H9 (cell line): ENCODE measurements around the gene L1CAM. TPM values are rescaled to one million over a fixed set of nuclear protein-coding genes. Genes with fewer than 3 reads are reported as not detected.

Experiments used
- DNase-seq: peaks from one replicate; pipeline ENCODE4 v3.0.0-alpha.2; 2017
- H2AFZ ChIP-seq: one replicate; pipeline ENCODE4 v1.6.1; 2013; ENCODE audit warnings: mild to moderate bottlenecking, low read length, control low read depth, moderate library complexity
- H2AK5ac ChIP-seq: 2 replicates; pipeline ENCODE4 v1.6.1; 2013; ENCODE audit warnings: low read length, control low read depth, mixed read lengths; ENCODE audit not compliant: insufficient read length
- H2BK120ac ChIP-seq: one replicate; pipeline ENCODE4 v1.6.1; 2013; ENCODE audit warnings: low read depth, mild to moderate bottlenecking, low read length, control low read depth, inconsistent platforms; ENCODE audit not compliant: poor library complexity, severe bottlenecking
- H2BK12ac ChIP-seq: 2 replicates; pipeline ENCODE4 v1.6.1; 2013; ENCODE audit warnings: low read length, control low read depth, mixed read lengths, low read depth; ENCODE audit not compliant: insufficient read length
- H2BK15ac ChIP-seq: 2 replicates; pipeline ENCODE4 v1.6.1; 2013; ENCODE audit warnings: low read depth, low read length, control low read depth
- H2BK20ac ChIP-seq: one replicate; pipeline ENCODE4 v1.6.1; 2013; ENCODE audit warnings: low read depth, mild to moderate bottlenecking, low read length, control low read depth, inconsistent platforms; ENCODE audit not compliant: poor library complexity, severe bottlenecking
- H2BK5ac ChIP-seq: 2 replicates; pipeline ENCODE4 v1.6.1; 2013; ENCODE audit warnings: low read length, control low read depth, mixed read lengths; ENCODE audit not compliant: insufficient read length
- H3K14ac ChIP-seq: 2 replicates; pipeline ENCODE4 v1.6.1; 2013; ENCODE audit warnings: low read length, control low read depth; ENCODE audit not compliant: insufficient read depth
- H3K18ac ChIP-seq: 2 replicates; pipeline ENCODE4 v1.6.1; 2013; ENCODE audit warnings: low read depth, mild to moderate bottlenecking, mixed read lengths, low read length, control low read depth; ENCODE audit not compliant: insufficient read length
- H3K23ac ChIP-seq: 2 replicates; pipeline ENCODE4 v1.6.1; 2013; ENCODE audit warnings: low read length, control low read depth, mixed read lengths, low read depth; ENCODE audit not compliant: insufficient read length
- H3K23me2 ChIP-seq: 2 replicates; pipeline ENCODE4 v1.6.1; 2013; ENCODE audit warnings: low read depth, mild to moderate bottlenecking, mixed read lengths, low read length, control low read depth; ENCODE audit not compliant: insufficient read length, poor library complexity, severe bottlenecking
- H3K27ac ChIP-seq: 2 replicates; pipeline ENCODE4 v1.5.1; 2013; ENCODE audit warnings: low read length, control low read depth, mixed read lengths, low read depth; ENCODE audit not compliant: insufficient read length
- H3K27me3 ChIP-seq: 2 replicates; pipeline ENCODE4 v1.6.1; 2013; ENCODE audit warnings: low read length, control low read depth, inconsistent platforms; ENCODE audit not compliant: insufficient read depth
- H3K4ac ChIP-seq: 2 replicates; pipeline ENCODE4 v1.6.1; 2013; ENCODE audit warnings: low read depth, mild to moderate bottlenecking, control low read depth, inconsistent platforms, low read length, moderate library complexity
- H3K4me1 ChIP-seq: 2 replicates; pipeline ENCODE4 v1.6.1; 2013; ENCODE audit warnings: low read length, control low read depth, inconsistent platforms; ENCODE audit not compliant: insufficient read depth
- H3K4me2 ChIP-seq: 2 replicates; pipeline ENCODE4 v1.6.1; 2013; ENCODE audit warnings: low read length, control low read depth, mixed read lengths; ENCODE audit not compliant: insufficient read length, insufficient read depth
- H3K56ac ChIP-seq: 2 replicates; pipeline ENCODE4 v1.6.1; 2013; ENCODE audit warnings: low read depth, mild to moderate bottlenecking, mixed read lengths, low read length, control low read depth; ENCODE audit not compliant: insufficient read length
- H3K79me1 ChIP-seq: 2 replicates; pipeline ENCODE4 v1.6.1; 2013; ENCODE audit warnings: low read depth, mild to moderate bottlenecking, moderate library complexity, low read length, control low read depth, inconsistent platforms; ENCODE audit not compliant: insufficient read depth, poor library complexity, severe bottlenecking
- H3K79me2 ChIP-seq: 2 replicates; pipeline ENCODE4 v1.6.1; 2013; ENCODE audit warnings: low read length, control low read depth, inconsistent platforms; ENCODE audit not compliant: insufficient read depth
- H3K9ac ChIP-seq: 2 replicates; pipeline ENCODE4 v1.6.1; 2013; ENCODE audit warnings: low read length, control low read depth, mixed read lengths; ENCODE audit not compliant: insufficient read length; ENCODE audit errors: extremely low read depth
- H3K9me3 ChIP-seq: one replicate; pipeline ENCODE4 v1.6.1; 2013; ENCODE audit warnings: low read depth, low read length, inconsistent platforms; ENCODE audit not compliant: control insufficient read depth
- H3T11ph ChIP-seq: one replicate; pipeline ENCODE4 v1.6.1; 2013; ENCODE audit warnings: mild to moderate bottlenecking, low read length, control low read depth, inconsistent platforms
- H4K20me1 ChIP-seq: one replicate; pipeline ENCODE4 v1.6.1; 2013; ENCODE audit not compliant: control insufficient read depth, insufficient read length, insufficient read depth
- H4K5ac ChIP-seq: 2 replicates; pipeline ENCODE4 v1.6.1; 2013; ENCODE audit warnings: low read depth, mild to moderate bottlenecking, mixed read lengths, low read length, control low read depth; ENCODE audit not compliant: insufficient read length
- H4K8ac ChIP-seq: replicated peaks from 2 replicates; pipeline ENCODE4 v1.6.1; 2013; ENCODE audit warnings: low read length, control low read depth, mixed read lengths, low read depth; ENCODE audit not compliant: insufficient read length
- H4K91ac ChIP-seq: 2 replicates; pipeline ENCODE4 v1.6.1; 2013; ENCODE audit warnings: low read depth, mild to moderate bottlenecking, moderate library complexity, mixed read lengths, low read length, control low read depth; ENCODE audit not compliant: insufficient read length
- H3K27ac Mint-ChIP-seq, 3 experiments: 2 replicates in 2 of 3; 3 replicates in 1 of 3; pipeline ENCODE4 v1.8.0; 2020 to 2021; ENCODE audit warnings: mixed read lengths in 3 of 3, mild to moderate bottlenecking in 1 of 3, moderate library complexity in 1 of 3
- H3K27me3 Mint-ChIP-seq: 2 replicates; pipeline ENCODE4 v1.8.0; 2021; ENCODE audit warnings: low read depth, mild to moderate bottlenecking, moderate library complexity, mixed read lengths
- H3K36me3 Mint-ChIP-seq, 3 experiments: 2 replicates in 2 of 3; 3 replicates in 1 of 3; pipeline ENCODE4 v1.8.0; 2020 to 2021; ENCODE audit warnings: low read depth in 3 of 3, mixed read lengths in 3 of 3; ENCODE audit not compliant: insufficient read depth in 1 of 3
- H3K4me1 Mint-ChIP-seq, 2 experiments: 2 replicates each; pipeline ENCODE4 v1.8.0; 2020; ENCODE audit warnings: mixed read lengths in 2 of 2
- H3K4me3 Mint-ChIP-seq, 2 experiments: 2 replicates in 1 of 2; 3 replicates in 1 of 2; pipeline ENCODE4 v1.8.0; 2020 to 2021; ENCODE audit warnings: mild to moderate bottlenecking in 2 of 2, mixed read lengths in 2 of 2, moderate library complexity in 1 of 2
- H3K9me3 Mint-ChIP-seq, 2 experiments: 2 replicates in 1 of 2; 3 replicates in 1 of 2; pipeline ENCODE4 v1.8.0; 2020; ENCODE audit warnings: mild to moderate bottlenecking in 2 of 2, mixed read lengths in 2 of 2, moderate library complexity in 1 of 2
- WGBS: extraction: QIAGEN DNeasy Blood & Tissue Kit; methylation state at CpG from one replicate; pipeline ENCODE4 v1.1.7; 2013; ENCODE audit warnings: missing lambda C conversion rate, low lambda C conversion rate, mixed read lengths; ENCODE audit not compliant: insufficient read length; ENCODE audit errors: extremely low coverage; 5-methylcytosine and 5-hydroxymethylcytosine counted together
- total RNA-seq: library from RNA; stranded (reverse); gene quantifications from 2 replicates; pipeline ENCODE4 v1.2.1, GENCODE V29; 2021
- TF ChIP-seq, protein P1 (sequence below): fragments of 200-600 bp; sonication (generic); conservative IDR thresholded peaks from 3 replicates; pipeline ENCODE4 v1.8.0; 2021; ENCODE audit warnings: antibody characterized with exemption, mild to moderate bottlenecking

The L1CAM gene
- total RNA-seq, 1 experiment from 2014 or later = 22.7 TPM

DNA sequence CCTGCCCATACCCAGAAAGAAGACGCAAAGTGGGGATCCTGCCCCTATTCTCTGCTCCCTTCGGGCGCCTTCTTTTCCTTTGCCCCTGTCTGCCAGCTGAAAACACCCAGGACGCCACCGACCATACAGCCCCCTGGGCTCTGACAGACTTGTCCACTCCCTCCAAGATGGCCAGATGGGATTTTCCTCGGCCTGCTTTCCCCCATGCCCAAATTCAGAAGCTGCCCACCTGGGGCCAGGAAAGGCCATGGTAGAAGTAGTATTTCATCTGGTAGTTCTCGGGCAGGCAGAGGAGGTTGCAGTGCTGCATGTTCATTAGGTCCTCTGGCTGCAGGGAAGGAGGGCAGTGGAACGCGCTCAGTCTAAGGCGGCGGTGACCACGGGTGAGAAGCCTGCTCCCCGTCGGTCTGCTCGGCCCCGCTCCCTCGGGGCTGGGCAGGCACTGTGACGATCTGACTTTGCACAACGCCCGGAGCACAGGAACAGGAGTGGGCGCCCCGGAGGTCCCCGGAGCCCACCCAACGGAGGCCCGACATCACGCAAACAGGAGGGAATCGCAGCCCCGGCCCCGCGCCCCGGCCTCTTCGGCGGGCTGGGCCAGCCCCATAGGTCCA lies 48.3 kb upstream of the L1CAM start:
- Histone ChIP-seq H3K4ac (no peak overlapping the region), H3T11ph (no peak overlapping the region), H3K9me3 (peaks cover 26% of the 10 kb centered on the region), H3K79me1 (no peaks in the 10 kb centered on the region), H2AFZ (no peak overlapping the region), H3K14ac (peak overlapping the region; percentile 69), H3K27ac (no peak overlapping the region), H3K56ac (no peak overlapping the region), H3K18ac (peak overlapping the region; percentile 15), H2AK5ac (no peak overlapping the region), H3K9ac (peak overlapping the region; percentile 76), H4K5ac (no peak overlapping the region), H2BK5ac (no peak overlapping the region), H4K91ac (no peak overlapping the region), H3K27me3 (no peaks in the 10 kb centered on the region), H3K23ac (no peak overlapping the region), H3K23me2 (peaks cover 7% of the 10 kb centered on the region), H3K4me1 (no peaks in the 10 kb centered on the region), H2BK120ac (no peak overlapping the region), H2BK15ac (no peak overlapping the region), H2BK20ac (no peak overlapping the region), H3K4me2 (peak overlapping the region; percentile 66), H4K8ac (no peak overlapping the region), H2BK12ac (no peak overlapping the region), H3K79me2 (no peaks in the 10 kb centered on the region; the same call in 1 of the 2 replicates), H4K20me1 (no peaks in the 10 kb centered on the region)
- no peak overlapping the region; a peak in 1 of 7 replicates for H3K27ac Mint-ChIP-seq
- DNase-seq = no peak
- H3K9me3 Mint-ChIP-seq = peaks cover 59 to 65% of the 10 kb centered on the region in 2 experiments
- H3K4me1 Mint-ChIP-seq = peaks cover under 1 to 14% of the 10 kb centered on the region in 2 experiments; a peak in 2 of 4 replicates
- WGBS = no CpG with 5 or more reads among the region's 33 CpGs
- H3K4me3 Mint-ChIP-seq = peak overlapping the region; percentile 82 to 89
- H3K36me3 Mint-ChIP-seq = peaks cover 25 to 49% (median 27%) of the 10 kb centered on the region in 3 experiments
- TF ChIP-seq, protein P1, sequence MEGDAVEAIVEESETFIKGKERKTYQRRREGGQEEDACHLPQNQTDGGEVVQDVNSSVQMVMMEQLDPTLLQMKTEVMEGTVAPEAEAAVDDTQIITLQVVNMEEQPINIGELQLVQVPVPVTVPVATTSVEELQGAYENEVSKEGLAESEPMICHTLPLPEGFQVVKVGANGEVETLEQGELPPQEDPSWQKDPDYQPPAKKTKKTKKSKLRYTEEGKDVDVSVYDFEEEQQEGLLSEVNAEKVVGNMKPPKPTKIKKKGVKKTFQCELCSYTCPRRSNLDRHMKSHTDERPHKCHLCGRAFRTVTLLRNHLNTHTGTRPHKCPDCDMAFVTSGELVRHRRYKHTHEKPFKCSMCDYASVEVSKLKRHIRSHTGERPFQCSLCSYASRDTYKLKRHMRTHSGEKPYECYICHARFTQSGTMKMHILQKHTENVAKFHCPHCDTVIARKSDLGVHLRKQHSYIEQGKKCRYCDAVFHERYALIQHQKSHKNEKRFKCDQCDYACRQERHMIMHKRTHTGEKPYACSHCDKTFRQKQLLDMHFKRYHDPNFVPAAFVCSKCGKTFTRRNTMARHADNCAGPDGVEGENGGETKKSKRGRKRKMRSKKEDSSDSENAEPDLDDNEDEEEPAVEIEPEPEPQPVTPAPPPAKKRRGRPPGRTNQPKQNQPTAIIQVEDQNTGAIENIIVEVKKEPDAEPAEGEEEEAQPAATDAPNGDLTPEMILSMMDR = no peak
- no peaks in the 10 kb centered on the region for H3K27me3 Mint-ChIP-seq
